KOPT-K1 (cell line): Measurements from ENCODE around the gene SDK1.

Experiments used
- H3K27ac ChIP-seq: fragments of 200-600 bp; sonication (generic); 2 replicates; pipeline ENCODE4 v1.5.1; 2016; ENCODE audit warnings: antibody characterized with exemption, mild to moderate bottlenecking, low read depth, low read length; ENCODE audit not compliant: poor library complexity, severe bottlenecking
- H3K36me3 ChIP-seq: fragments of 200-600 bp; sonication (generic); 2 replicates; pipeline ENCODE4 v1.5.1; 2017; ENCODE audit warnings: antibody characterized with exemption, mild to moderate bottlenecking, low read length, moderate library complexity; ENCODE audit not compliant: insufficient read depth
- H3K9me3 ChIP-seq: fragments of 200-600 bp; sonication (generic); 2 replicates; pipeline ENCODE4 v1.5.1; 2017; ENCODE audit warnings: antibody characterized with exemption, low read length, mild to moderate bottlenecking; ENCODE audit not compliant: insufficient read depth, poor library complexity, severe bottlenecking

The SDK1 gene

DNA sequence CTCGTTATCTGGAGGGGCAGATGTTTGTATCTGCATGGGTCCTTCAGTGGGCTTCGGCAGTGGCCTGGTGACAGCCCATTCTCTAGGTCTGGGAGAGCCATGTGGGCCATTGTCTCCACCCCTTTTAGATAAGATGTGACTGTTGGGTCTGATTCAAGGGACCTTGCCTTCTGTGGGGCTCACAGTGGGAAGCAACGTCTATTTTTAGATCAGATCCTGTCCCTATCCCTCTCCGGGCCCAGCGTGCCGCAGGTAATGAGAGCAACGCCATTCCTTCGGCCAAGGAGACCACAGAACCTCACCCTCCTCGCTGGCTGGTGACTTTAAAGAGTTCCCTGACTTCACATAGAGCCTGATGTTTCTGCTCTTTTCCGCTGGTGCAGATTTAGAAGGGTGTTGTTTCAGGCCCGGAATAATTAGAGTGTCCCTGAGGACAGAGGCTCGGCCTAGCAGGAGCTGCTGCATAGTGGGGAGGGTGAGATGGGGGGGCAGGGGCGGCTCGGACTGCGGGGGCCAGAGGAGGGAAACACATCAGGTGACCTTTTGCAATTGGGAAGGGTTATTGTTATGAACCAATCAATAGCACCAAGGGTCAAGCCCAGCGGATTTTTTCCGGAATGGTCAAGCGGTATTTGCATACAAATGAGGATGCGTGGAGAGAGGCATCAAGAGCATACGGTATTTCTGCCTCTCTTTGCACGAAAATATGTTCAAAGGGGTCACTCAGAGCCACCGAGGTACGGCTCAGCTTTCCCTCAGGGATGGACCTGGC lies 878.0 kb downstream of the SDK1 start:
- H3K36me3 ChIP-seq: no peaks in the 10 kb centered on the region
- peaks cover 67% of the 10 kb centered on the region for H3K9me3 ChIP-seq
- H3K27ac ChIP-seq: no peak overlapping the region

DNA sequence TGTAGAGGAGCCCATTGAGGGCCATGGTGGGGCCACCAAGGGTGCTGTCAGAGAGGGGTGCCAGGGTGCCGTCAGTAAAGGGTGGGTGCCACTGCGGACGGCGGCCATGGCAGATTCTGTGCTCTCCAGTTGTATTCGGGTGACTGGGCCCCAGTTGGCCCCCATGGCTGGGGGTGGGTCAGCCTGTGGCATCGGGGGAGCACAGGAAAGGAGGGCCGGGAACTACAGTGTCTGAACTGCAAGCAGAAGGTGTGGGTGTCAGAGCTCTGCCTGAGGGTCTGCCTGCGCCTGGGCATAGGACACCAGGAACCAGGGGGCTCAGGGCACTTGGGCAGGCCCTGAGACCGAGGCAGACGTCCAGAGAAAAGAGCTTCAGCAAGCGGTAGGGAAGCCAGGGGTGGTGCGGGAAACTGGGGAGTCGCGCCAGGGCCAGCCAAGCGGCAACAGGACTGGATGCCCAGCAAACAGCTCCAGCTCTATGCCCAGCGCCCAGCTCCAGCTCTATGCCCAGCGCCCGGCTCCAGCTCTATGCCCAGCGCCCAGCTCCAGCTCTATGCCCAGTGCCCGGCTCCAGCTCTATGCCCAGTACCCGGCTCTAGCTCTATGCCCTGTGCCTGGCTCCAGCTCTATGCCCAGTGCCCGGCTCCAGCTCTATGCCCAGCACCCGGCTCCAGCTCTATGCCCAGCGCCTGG lies 878.8 kb downstream of the SDK1 start:
- no peak overlapping the region for H3K27ac ChIP-seq
- peaks cover 63% of the 10 kb centered on the region for H3K9me3 ChIP-seq
- no peaks in the 10 kb centered on the region for H3K36me3 ChIP-seq

DNA sequence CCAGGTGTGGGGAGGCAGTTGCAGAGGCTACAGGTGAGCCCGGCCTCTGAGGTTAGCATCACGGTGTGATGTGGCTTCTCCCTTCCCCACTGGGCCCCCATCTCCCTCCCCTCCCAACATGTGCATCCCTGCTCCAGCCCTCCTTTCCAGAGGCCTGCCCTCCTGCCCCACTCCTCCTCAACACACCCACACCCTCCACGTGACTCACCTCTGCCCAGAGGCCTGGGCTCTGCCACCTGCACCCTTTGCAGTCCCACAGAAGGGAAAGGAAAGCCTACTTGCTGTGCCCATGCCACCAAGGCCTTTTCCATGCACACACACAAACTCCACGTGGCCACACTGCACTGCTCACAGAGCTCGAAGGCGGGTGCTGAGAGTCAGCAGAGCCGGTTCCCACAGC lies 880.4 kb downstream of the SDK1 start:
- H3K27ac ChIP-seq: no peak overlapping the region
- no peaks in the 10 kb centered on the region for H3K36me3 ChIP-seq
- H3K9me3 ChIP-seq: peaks cover 77% of the 10 kb centered on the region

DNA sequence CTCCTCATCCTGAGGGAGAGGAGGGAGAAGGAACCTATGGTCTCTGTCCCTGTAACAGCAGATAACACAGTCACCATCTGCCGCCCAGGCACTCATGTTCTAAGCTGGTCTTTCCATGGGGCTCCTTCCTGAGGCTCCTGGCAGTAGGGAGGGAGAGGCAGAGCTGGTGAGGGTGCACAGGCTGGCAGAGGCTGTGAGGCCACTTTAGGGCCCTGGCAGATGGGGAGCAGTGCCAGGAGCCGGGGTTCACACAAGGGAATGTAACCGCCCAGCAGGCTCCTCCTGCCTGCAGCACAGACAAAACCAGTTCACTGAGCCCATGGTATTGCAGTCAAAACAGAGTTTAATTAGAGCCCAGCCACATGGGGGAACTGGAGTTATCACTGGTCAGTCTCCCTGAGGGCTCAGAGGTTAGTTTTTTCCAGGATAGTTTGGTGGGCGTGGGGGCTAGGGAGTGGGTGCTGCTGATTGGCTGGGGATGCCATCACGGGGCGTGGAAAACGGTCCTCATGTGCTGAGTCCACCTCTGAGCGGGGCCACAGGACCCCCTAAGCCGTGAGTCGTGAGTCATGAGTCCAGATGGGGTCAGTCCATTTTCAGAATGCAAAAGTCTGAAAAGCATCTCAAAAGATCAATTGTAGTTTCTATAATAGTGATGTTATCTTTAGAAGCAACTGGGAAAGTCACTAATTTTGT lies 881.7 kb downstream of the SDK1 start:
- H3K9me3 ChIP-seq: peaks cover 89% of the 10 kb centered on the region
- H3K27ac ChIP-seq: no peak overlapping the region
- no peaks in the 10 kb centered on the region for H3K36me3 ChIP-seq

DNA sequence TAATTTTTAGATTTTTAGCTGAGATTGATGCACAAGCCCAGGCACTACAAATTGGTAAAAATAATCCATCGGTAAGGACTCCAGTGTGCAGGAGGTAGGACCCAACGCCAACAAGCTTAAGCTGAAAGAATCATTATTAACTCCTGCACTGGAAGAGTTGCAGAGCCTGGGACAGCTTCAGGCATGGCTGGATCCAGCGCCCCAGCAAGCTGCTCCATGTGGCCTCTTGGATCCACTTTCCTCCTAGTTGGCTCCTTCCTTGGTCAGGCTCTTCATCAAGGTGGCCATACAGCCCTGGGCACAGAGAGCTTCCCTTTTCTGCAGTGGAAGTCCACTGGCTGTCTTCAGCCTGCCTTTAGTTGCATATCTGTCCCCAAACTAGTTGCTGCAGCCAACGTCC lies 883.6 kb downstream of the SDK1 start:
- Histone ChIP-seq H3K27ac (no peak overlapping the region), H3K9me3 (peaks cover 70% of the 10 kb centered on the region), H3K36me3 (no peaks in the 10 kb centered on the region)

DNA sequence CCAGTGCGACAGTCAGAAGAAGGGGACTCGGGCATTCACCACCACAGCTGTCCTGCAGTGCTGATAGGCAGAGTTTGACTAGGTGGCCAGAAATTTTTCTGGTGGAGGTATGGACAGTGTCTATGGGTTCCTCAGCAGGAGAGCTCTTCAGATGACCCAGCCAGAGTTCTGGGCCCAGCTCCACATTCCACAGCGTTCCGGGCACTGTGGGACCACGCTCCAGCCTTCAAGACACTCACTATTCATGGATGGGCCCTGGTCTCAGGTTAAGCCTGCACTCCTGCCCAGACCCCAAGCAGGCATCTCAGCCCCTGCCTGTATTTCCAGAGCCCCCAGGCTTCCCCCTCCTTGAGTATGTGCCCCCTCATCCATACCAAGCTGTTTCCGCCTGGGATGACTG lies 884.1 kb downstream of the SDK1 start:
- Histone ChIP-seq H3K9me3 (peaks cover 69% of the 10 kb centered on the region), H3K36me3 (no peaks in the 10 kb centered on the region), H3K27ac (no peak overlapping the region)

DNA sequence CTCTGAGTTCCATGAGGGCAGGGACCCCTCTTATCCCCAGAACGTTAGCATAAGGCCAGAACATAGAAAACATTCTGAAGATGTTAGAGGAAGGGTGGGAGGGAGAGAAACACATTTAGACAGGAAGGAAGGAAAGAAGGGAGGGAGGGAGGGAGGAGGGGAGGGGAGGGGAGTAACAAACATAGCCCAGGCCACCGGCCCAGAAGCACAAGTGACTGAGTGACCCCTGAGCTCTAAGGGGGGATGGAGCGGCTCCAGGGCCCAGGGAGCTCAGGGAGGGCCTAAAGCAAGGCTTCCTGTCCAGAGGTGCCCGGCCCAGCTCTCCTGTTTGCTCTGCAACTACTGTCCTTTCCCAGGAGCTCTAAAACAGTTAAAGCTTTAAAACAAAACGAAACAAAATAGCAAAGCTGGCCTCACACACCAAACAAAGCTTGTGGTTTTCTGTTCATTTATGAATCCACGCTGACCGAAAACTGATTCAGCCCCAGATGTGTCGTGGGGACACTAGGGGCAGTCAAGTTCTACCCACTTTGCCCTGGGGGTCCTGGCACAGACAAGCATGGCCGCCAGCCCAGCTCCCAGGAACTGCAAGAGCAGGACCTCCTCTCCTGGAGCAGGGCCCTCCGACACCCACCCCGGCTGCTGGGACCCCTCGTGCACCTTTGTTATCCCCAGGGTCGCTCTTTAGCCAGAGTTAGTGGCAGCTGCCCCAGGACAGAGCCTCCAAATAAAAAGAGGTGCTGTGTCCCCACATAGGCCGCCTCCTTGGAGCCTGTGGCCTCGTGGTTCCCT lies 884.9 kb downstream of the SDK1 start:
- Histone ChIP-seq H3K9me3 (peaks cover 66% of the 10 kb centered on the region), H3K27ac (no peak overlapping the region), H3K36me3 (no peaks in the 10 kb centered on the region)

DNA sequence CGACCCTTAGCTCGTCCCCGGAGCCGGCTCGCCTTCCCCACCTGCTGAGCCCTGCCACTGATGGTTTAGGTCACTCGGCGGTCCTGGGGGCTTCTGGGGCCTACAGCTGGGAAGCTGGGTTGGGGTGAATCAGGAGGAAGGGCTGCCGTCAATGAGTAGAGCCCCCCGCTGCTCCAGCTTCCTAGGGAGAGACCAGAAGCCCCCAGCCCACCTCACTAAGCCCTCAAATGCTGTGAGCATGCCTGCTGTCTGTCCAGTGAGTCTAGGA lies 885.4 kb downstream of the SDK1 start:
- Histone ChIP-seq H3K9me3 (peaks cover 67% of the 10 kb centered on the region), H3K36me3 (no peaks in the 10 kb centered on the region), H3K27ac (no peak overlapping the region)

DNA sequence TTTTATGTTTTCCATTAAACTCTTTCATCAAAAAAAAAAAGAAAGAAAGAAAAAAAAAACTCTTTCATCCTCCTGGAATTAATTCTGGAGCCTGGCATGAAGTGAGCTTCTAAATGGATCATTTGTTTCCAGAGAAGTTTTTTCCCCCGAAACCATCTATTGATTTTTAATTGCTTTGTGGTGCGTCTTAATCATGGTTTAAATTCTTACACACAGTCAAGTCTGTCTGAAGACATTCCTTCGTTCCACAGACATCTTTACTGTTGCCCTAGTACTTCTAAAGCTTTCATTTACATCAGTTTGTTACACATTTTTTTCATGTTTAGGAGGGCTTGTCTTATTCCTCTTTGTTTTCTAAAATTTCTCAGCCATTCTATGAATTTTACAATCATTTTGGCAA lies 887.6 kb downstream of the SDK1 start:
- H3K27ac ChIP-seq: no peak overlapping the region
- no peaks in the 10 kb centered on the region for H3K36me3 ChIP-seq
- peaks cover 50% of the 10 kb centered on the region for H3K9me3 ChIP-seq

DNA sequence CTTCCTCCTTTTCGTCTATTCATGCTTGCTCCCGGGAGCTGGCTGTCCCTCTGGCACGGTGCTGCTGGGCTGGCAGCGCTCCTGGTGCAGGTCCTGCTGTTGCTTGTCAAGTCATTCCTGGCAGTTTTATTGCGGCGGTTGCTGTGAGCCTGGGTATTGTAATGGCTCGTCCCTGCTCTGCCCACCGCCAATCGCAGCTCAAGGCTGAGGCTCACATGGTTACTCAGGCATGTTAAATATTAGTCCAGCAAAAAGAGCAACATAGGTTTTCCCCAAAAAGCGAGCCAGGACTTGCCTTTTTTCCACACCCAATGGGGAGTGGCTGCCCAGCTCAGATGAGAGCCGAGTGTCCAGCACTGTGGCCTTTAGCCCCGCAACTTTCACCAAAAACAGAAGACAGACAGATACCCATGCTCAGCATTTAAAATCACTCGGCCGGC lies 888.1 kb downstream of the SDK1 start:
- no peaks in the 10 kb centered on the region for H3K36me3 ChIP-seq
- peaks cover 45% of the 10 kb centered on the region for H3K9me3 ChIP-seq
- no peak overlapping the region for H3K27ac ChIP-seq

DNA sequence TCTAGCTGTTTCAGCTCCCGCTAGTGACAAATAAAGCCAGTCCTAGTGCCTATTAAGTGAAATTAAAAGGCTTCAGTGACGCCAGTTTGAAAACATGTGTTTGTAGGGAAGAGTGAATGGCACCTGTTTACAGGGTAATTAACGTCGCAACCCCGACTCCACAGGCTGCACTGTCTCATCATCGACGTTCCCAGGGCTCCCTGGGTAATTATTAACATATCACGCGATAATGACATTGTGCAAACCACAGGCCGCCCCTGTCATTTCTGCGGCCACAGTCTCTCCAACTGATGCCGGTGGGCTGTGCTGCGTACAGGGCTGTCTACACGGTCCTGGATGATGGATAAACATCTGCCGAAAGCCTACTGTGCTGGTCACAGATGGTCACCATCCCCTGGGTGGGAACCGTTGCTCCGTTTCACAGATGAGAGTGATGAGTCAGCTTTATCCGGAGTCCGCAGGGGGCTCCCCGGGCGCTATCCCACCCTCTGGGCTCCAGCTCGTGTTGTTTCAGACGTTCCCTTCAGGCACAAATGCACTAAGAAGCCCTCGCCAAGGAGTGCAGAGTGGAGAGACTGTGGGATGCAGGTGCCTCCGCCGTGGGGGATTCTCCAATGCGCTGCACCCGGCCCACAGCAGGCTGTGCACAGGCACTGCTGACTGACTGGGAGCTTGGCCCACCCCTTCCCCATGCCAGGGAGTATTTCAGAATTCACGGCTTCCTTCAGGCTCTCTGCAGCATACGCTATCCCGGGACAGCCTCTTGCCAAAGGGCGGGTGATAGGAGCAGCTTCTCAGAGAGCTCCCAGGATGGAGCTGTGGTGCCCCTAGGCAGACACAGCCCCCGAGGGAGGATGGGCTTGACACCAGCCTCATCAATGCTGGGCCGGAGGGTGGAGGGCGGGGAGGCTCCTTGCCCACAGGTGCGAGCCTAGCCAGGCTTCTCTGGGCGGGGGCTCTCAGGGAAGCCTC lies 889.2 kb downstream of the SDK1 start:
- H3K9me3 ChIP-seq: peaks cover 37% of the 10 kb centered on the region
- no peak overlapping the region for H3K27ac ChIP-seq
- no peaks in the 10 kb centered on the region for H3K36me3 ChIP-seq

DNA sequence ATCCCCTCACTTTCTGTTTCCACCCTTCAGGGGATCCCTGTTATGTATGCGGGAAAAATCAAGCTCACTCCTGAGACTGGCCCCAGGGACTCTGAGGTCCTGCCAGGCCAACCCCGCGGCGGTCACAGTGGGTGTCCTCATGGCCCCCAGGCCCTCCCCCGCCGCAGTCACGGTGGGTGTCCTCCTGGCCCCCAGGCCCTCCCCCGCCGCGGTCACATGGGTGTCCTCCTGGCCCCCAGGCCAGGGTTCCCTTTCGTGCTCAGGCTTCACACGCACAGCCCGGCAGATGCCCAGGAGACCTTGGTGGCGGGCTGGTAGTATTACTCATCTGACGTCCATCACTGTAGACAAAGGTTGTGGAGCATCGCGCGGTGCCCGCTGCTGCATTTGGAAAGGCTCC lies 890.0 kb downstream of the SDK1 start:
- H3K9me3 ChIP-seq: peaks cover 29% of the 10 kb centered on the region
- H3K36me3 ChIP-seq: no peaks in the 10 kb centered on the region
- no peak overlapping the region for H3K27ac ChIP-seq

DNA sequence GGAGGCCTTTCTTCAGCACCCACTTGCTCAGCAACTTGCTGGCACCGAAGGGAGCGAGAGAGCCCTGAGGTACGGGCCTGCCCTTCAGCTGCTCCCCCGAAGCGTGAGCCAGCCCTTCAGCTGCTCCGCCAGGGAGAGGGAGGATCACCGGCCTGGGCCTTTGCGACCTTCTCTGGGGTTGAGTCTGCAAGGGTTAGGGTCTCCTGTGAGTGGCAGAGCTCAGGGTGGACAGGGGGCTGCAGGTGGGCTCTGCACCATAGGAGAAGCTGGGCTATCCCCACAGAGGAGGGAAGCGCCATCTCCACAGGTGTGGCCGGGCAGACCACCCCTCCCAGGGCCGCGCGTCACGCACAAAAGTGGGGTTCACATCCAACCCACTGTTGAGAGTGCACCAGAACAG lies 890.5 kb downstream of the SDK1 start:
- Histone ChIP-seq H3K9me3 (peaks cover 25% of the 10 kb centered on the region), H3K27ac (no peak overlapping the region), H3K36me3 (no peaks in the 10 kb centered on the region)

DNA sequence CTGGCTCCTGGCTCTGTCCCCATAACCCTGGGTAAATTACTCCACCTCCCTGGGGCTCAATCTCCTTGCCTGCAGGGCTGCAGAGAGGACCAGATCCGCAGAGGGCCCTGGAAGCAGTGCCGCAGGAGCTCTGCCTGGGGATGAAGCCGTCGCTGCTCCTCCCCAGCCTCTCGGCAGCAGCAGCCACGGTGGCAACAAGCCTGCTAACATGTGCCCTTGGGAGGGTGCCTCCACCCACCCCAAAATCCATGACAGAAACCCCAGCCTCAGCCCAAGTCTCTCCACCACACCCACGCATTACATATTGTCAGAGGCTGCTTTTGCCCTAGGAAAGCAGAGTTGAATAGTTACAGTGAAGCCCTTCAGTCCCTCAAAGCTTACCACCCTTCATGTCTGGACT lies 894.6 kb downstream of the SDK1 start:
- Histone ChIP-seq H3K9me3 (peaks cover 12% of the 10 kb centered on the region), H3K36me3 (no peaks in the 10 kb centered on the region), H3K27ac (no peak overlapping the region)
